ENCODE results near the gene CSRP1. TPM values are rescaled to one million over a fixed set of nuclear protein-coding genes. Genes with fewer than 3 reads are reported as not detected.

Gene CSRP1
- total RNA-seq, 2 donors from 2014 or later, result 16.1 to 17.7 TPM

DNA sequence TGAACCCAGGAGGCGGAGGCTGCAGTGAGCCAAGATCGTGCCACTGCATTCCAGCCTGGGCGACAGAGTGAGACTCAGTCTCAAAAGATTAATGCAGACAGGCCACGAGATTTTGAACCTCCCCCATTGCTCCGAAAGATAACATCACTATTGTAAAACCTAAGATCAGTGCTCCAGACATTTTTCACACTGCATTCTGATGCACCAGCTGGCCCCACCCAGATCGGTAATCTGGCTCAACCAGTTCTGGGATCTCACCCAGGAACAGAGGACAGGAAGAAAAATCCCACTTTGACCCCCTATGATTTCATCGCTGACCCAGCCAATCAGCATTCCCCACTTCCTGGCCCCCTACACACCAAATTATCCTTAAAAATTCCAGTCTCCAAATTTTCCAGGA lies 10.7 kb upstream of the CSRP1 start:
- Histone ChIP-seq H3K4me1 (ENCODE audit: control insufficient read depth, insufficient read depth, low read length) (peaks cover 21% of the 10 kb centered on the region), H3K9me3 (ENCODE audit: control insufficient read depth, low read length) (no peaks in the 10 kb centered on the region), H3K9ac (ENCODE audit: extremely low read depth, low read length, poor library complexity, severe bottlenecking) (no peak overlapping the region), H3K4me3 (ENCODE audit: low read length) (no peak overlapping the region), H3K27me3 (ENCODE audit: control insufficient read depth, insufficient read depth, low read length, poor library complexity, severe bottlenecking) (no peaks in the 10 kb centered on the region), H3K36me3 (ENCODE audit: control insufficient read depth, insufficient read depth, low read length) (no peaks in the 10 kb centered on the region), H3K27ac (ENCODE audit: low read depth, low read length) (no peak overlapping the region)
- Mint-ChIP-seq H3K9me3 (no peaks in the 10 kb centered on the region), H3K36me3 (ENCODE audit: low read depth) (no peaks in the 10 kb centered on the region), H3K27ac (no peak overlapping the region), H3K4me3 (no peak overlapping the region), H3K27me3 (ENCODE audit: insufficient read depth) (no peaks in the 10 kb centered on the region), H3K4me1 (peaks cover 25% of the 10 kb centered on the region)
- DNase-seq, result no peak
- TF ChIP-seq, protein P1, sequence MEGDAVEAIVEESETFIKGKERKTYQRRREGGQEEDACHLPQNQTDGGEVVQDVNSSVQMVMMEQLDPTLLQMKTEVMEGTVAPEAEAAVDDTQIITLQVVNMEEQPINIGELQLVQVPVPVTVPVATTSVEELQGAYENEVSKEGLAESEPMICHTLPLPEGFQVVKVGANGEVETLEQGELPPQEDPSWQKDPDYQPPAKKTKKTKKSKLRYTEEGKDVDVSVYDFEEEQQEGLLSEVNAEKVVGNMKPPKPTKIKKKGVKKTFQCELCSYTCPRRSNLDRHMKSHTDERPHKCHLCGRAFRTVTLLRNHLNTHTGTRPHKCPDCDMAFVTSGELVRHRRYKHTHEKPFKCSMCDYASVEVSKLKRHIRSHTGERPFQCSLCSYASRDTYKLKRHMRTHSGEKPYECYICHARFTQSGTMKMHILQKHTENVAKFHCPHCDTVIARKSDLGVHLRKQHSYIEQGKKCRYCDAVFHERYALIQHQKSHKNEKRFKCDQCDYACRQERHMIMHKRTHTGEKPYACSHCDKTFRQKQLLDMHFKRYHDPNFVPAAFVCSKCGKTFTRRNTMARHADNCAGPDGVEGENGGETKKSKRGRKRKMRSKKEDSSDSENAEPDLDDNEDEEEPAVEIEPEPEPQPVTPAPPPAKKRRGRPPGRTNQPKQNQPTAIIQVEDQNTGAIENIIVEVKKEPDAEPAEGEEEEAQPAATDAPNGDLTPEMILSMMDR (conservative IDR thresholded peaks at IDR 0.05), result no peak
- WGBS, 2 experiments (ENCODE audit: insufficient coverage in 1 of 2, insufficient read length in 1 of 2), result 88 to 93% methylated on average over 6 to 7 of the region's 7 CpGs

DNA sequence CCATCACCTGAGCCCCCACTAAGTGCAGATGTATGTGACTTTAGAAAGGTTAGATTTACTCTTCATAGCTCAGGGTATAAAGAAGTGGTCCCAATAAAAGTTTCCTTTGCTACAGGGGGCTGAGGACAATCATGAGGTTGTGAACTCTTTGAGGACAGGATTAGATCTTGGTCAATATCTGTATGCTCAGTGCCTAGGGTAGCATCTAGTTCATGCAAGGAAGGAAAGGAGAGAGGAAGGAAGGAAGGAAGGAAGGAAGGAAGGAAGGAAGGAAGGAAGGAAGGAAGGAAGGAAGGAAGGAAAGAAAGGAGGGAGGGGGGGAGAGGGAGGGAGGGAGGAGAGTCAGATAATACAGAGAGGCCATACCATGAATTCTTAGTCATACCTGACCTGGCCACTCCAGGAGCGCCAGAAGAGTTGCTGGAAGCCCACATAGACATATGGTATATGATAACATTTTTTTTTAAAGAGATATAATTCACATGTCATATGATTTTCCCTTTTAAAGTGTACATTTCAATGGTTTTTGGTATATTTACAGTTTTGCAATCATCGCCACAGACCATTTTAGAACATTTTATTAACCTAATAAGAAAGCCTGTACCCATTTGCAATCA lies 9.7 kb upstream of the CSRP1 start:
- DNase-seq, result no peak
- Histone ChIP-seq H3K27me3 (ENCODE audit: control insufficient read depth, insufficient read depth, low read length, poor library complexity, severe bottlenecking) (no peaks in the 10 kb centered on the region), H3K27ac (ENCODE audit: low read depth, low read length) (no peak overlapping the region), H3K36me3 (ENCODE audit: control insufficient read depth, insufficient read depth, low read length) (no peaks in the 10 kb centered on the region), H3K9me3 (ENCODE audit: control insufficient read depth, low read length) (no peaks in the 10 kb centered on the region), H3K4me1 (ENCODE audit: control insufficient read depth, insufficient read depth, low read length) (peaks cover 25% of the 10 kb centered on the region), H3K4me3 (ENCODE audit: low read length) (no peak overlapping the region), H3K9ac (ENCODE audit: extremely low read depth, low read length, poor library complexity, severe bottlenecking) (no peak overlapping the region)
- Mint-ChIP-seq H3K36me3 (ENCODE audit: low read depth) (no peaks in the 10 kb centered on the region), H3K27ac (no peak overlapping the region), H3K4me1 (peaks cover 33% of the 10 kb centered on the region), H3K9me3 (no peaks in the 10 kb centered on the region), H3K4me3 (no peak overlapping the region), H3K27me3 (ENCODE audit: insufficient read depth) (no peaks in the 10 kb centered on the region)
- WGBS, 2 experiments (ENCODE audit: insufficient coverage in 1 of 2, insufficient read length in 1 of 2), result 95 to 100% methylated on average over 1 of the region's 2 CpGs
- TF ChIP-seq, protein P1 (conservative IDR thresholded peaks at IDR 0.05), result no peak

DNA sequence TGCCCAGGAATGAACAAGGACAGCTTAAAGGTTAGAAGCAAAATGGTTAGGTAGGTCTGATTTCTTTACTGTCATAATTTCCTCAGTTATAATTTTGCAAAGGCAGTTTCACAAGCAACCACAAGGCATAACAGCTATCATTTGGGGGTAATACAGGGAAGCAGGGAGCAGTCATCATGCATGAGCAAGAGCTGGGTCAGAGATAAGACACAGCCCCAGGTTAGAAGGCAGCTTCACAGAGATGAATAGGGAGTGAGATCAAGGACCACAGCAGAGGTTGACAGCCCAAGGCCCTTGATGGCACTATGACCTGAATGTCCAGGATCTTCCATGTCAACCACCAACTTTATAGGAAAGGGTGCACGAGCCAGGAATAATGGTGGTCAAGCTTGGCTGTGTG lies 9.0 kb upstream of the CSRP1 start:
- no peaks in the 10 kb centered on the region for H3K27me3 Mint-ChIP-seq (ENCODE audit: insufficient read depth)
- no peaks in the 10 kb centered on the region for H3K9me3 ChIP-seq (ENCODE audit: control insufficient read depth, low read length)
- H3K4me1 ChIP-seq (ENCODE audit: control insufficient read depth, insufficient read depth, low read length), result peaks cover 28% of the 10 kb centered on the region
- no peaks in the 10 kb centered on the region for H3K27me3 ChIP-seq (ENCODE audit: control insufficient read depth, insufficient read depth, low read length, poor library complexity, severe bottlenecking)
- H3K4me3 ChIP-seq (ENCODE audit: low read length), result no peak overlapping the region
- no peak overlapping the region for H3K4me3 Mint-ChIP-seq
- DNase-seq, result no peak
- H3K36me3 ChIP-seq (ENCODE audit: control insufficient read depth, insufficient read depth, low read length), result no peaks in the 10 kb centered on the region
- H3K27ac ChIP-seq (ENCODE audit: low read depth, low read length), result no peak overlapping the region
- H3K27ac Mint-ChIP-seq, result no peak overlapping the region
- no peaks in the 10 kb centered on the region for H3K36me3 Mint-ChIP-seq (ENCODE audit: low read depth)
- peaks cover 35% of the 10 kb centered on the region for H3K4me1 Mint-ChIP-seq
- H3K9me3 Mint-ChIP-seq, result no peaks in the 10 kb centered on the region
- TF ChIP-seq, protein P1 (conservative IDR thresholded peaks at IDR 0.05), result no peak
- WGBS, 2 experiments (ENCODE audit: insufficient coverage in 1 of 2, insufficient read length in 1 of 2), result 92% methylated on average over 1 of the region's 1 CpG; no CpG with 5 or more reads in 1 of the 2 experiments
- no peak overlapping the region for H3K9ac ChIP-seq (ENCODE audit: extremely low read depth, low read length, poor library complexity, severe bottlenecking)
